H1 (cell line): ENCODE measurements around the gene CAPN2. TPM values are rescaled to one million over a fixed set of nuclear protein-coding genes. Genes with fewer than 3 reads are reported as not detected.

Experiments used
- BCL11A ChIP-seq, 2 experiments: IDR thresholded peaks; one replicate each; pipeline ENCODE4 v1.6.1; 2011; ENCODE audit warnings: low read depth in 2 of 2, low read length in 2 of 2, mild to moderate bottlenecking in 2 of 2
- SIRT6 ChIP-seq: IDR thresholded peaks from one replicate; pipeline ENCODE4 v1.7.1; 2012; ENCODE audit warnings: low read length, inconsistent platforms
- SP4 ChIP-seq: IDR thresholded peaks from 2 replicates; pipeline ENCODE4 v1.6.1; 2012; ENCODE audit warnings: low read length, inconsistent platforms
- TEAD4 ChIP-seq: IDR thresholded peaks from 2 replicates; pipeline ENCODE4 v1.6.1; 2012; ENCODE audit warnings: low read depth, low read length, inconsistent platforms, mixed read lengths
- polyA plus RNA-seq, 7 experiments: library from polyadenylated mRNA; depleted of rRNA in 3 of 7; stranded (reverse) in 5 of 7; unstranded in 2 of 7; fragments of >200 nt in 5 of 7; fragments of 200-250 nt in 2 of 7; gene quantifications; 1 replicate in 5 of 7; 2 replicates in 1 of 7; 4 replicates in 1 of 7; pipeline versions ENCODE4 v1.2.1 to v1.2.3, GENCODE V29; 2011 to 2013; ENCODE audit warnings: missing spikeins in 2 of 7, mixed read lengths in 2 of 7
- total RNA-seq: library from RNA; stranded (reverse); fragmentation: NEBNext Ultra II Directional; extraction: Animal tissue kit (Norgen Biotek cat#: 25700); gene quantifications from 2 replicates; pipeline ENCODE4 v1.2.1, GENCODE V29; 2021

CAPN2 gene
- total and polyA plus RNA-seq, 2 of the 8 experiments (the other 6 are each of a cell fraction or from before 2014, with no cell fraction given): 9.2 to 10.3 TPM

DNA sequence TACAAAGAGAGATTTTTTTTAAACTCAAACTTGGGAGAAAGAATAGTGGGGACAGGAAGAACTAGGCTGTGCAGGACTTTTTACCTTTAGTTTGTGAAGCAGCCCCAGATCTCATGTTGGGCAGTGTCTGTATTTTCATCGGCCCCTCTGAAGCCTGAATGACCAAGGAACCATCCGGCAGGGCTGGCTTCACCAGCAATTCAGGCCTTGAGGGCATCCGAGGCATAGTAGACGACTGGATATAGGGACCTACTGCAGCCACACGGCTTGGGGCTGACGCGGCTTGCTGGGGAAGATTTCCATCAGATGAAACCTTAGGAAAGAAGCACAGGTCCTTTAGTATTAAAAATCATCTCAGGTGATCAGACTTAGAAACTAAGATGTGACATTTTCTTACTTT lies 89.7 kb downstream of the CAPN2 start (continued):
- TF ChIP-seq TEAD4 (no peak), SIRT6 (no peak), BCL11A (IDR thresholded peaks at IDR 0.05; ENCODE audit: low read depth in 2 of 2, low read length in 2 of 2) (no peak), SP4 (no peak)
